NOMO-1 treated with DMSO at 0.1 percent for 48 hours (cell line): ENCODE results near the gene DMKN.

Source experiments
- DNase-seq: peaks from one replicate; lab custom pipeline; 2025; ENCODE audit not compliant: unreplicated experiment; lab: John Stamatoyannopoulos, UW

DMKN gene

GRCh38 chr19:35528218-35529038 is 15.0 kb upstream of the DMKN start, which contains the start of gene SBSN:
Gene SBSN (minus strand): TSS chr19:35528311. CDS start chr19:35528281, 30 bp downstream.
- DNase-seq, result no peak

DNA sequence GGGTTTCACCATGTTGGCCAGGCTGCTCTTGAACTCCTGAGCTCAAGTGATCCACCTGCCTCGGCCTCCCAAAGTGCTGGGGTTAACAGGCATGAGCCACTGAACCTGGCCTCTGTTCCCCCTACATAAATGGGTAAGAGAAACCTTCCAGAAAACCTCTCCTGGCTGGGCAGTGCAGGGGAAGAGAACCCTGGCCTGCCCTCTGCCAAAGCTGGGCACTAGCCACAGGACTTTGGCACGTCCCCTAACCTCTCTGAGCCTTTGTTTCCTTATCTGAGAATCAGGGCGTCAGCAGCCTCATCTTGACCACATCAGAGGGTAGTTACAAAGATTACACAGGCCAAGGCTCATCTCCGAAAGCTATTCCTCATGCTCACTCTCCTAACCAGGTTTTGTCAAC is 12.4 kb upstream of the DMKN start:
- no peak for DNase-seq

- DNase-seq, result no peak
Measured at GRCh38 chr19:35524181-35524837, 10.9 kb upstream of the DMKN start.

DNA sequence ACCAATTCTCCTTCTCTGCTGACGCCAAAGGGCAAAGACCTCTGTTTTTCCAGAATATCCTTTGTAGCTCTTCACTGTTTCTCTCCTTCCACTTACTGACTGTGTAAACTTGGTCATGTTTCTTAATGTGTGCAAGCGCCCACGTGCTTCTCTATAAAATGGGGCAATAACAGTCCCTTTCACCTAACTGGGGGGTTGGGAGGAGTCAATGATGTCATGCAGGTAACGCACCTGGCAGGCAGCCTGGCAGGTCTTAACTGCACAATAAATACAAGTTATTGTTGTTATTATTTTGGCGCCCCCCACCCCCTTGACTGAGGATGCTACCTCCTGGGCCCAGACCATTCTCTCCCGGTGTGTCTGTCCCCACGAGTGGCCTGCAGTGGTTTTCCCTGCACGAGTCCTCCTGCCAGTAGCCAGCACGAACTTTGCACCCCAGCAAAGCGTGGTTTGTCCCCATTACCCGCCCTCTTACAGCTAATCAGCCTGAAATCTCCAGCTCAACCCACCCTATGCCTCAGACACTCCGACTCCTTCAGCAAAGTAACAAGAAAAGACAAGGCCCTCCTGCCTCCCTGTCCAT is 9.4 kb upstream of the DMKN start:
- no peak for DNase-seq

- no peak for DNase-seq
Measured at GRCh38 chr19:35521124-35521743, 7.8 kb upstream of the DMKN start.

- no peak for DNase-seq
Measured at GRCh38 chr19:35519291-35519690, 5.8 kb upstream of the DMKN start.

GRCh38 chr19:35518313-35518712 is 4.9 kb upstream of the DMKN start:
- no peak for DNase-seq

DNA sequence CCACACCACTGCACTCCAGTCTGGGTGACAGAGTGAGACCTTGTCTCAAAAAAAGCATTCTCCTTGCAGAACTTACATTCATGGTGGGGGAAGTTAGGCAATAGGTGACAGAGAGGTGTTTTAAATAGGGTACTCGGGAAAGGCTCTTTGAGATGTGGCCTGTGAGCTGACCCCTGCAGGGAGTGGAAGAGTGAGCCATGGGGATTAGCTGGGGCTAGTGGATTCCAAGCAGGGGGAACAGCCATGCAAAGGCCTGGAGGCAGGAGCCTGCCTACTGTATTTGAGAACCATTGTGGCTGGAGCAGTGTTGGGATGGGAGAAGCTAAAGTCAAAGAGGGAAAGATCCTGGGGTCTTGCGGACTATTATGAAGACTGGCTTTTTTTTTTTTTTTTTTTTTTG is 3.9 kb upstream of the DMKN start:
- DNase-seq, result no peak

GRCh38 chr19:35516310-35516709 is 2.9 kb upstream of the DMKN start:
- no peak for DNase-seq

DNA sequence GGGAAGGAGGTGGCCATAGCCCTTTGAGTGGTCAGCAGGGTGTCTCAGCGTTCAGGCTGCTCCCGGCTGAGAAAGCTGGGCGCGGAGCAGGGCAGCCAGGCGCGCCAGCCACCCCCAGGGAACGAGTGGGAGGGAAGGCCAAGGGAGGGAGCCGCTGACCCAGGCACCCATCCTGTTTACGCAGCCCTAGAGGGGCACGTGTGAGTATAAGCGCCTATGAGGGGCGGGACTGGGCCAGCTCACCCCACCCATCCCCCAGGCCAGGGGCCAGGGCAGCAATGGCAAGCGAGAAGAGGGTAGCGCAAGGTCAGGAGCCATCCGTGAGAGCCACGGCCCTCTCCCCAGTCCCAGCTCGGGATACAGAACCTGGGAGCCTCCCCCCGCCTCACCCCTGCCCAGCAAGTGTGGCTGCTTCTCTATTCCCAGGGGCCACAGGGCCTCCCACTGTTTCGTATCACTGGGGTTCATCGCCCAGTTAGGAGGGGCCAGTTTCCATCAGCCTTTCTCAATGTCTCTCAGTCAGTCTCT is 897 bp upstream of the DMKN start:
- DNase-seq, result no peak

- DNase-seq, result no peak
Measured at GRCh38 chr19:35512831-35513627, 420 bp downstream of the DMKN start.

DNA sequence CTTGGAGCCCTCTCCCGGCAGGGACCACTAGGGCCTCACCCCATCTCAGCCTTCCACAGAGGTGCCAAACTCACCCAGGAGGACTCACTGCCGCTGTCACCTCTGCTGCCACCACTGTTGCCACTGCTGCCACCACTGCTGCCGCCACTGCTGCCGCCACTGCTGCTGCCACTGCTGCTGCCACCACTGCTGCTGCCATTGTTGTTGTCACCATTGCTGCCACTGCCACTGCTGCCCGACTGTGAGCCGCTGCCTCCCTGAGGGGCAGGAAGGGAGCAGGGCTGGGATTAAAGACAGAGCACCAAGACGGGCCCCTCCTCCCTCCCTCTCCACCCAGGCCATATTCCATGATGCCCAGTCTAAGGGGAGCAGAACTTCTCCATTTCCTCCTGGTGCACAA is 2.1 kb downstream of the DMKN start:
- no peak for DNase-seq

- DNase-seq, result no peak
Measured at GRCh38 chr19:35510626-35510964, 2.9 kb downstream of the DMKN start.

GRCh38 chr19:35509861-35510625 is 3.4 kb downstream of the DMKN start:
- no peak for DNase-seq

DNA sequence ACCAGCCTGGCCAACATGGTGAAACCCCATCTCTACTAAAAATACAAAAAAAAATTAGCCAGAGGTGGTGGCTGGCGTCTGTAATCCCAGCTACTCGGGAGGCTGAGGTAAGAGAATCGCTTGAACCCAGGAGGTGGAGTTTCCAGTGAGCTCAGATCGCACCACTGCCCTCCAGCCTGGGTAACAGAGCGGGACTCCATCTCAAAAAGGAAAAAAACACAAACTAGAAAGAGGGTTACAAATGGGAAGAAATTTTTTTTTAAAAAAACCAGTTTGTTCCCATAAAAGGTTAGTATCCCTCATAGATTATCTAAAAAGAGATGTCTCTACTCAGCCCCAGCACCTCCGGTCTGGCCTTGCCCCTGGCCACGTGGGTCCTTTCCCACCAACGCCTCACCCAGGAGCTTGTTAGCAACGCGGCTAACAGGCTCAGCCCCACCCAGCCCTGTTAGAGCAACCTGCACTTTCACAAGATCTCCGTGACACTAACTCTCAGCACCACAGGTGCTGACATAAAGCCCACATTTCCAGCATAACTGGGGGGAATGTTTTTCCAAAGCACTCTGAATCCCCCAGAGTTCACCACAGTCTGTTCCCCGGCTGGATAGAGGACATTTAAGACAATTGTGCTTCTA is 4.3 kb downstream of the DMKN start:
- no peak for DNase-seq

GRCh38 chr19:35508129-35508528 is 5.3 kb downstream of the DMKN start:
- no peak for DNase-seq

- DNase-seq, result no peak
Measured at GRCh38 chr19:35507561-35507960, 5.9 kb downstream of the DMKN start.

DNA sequence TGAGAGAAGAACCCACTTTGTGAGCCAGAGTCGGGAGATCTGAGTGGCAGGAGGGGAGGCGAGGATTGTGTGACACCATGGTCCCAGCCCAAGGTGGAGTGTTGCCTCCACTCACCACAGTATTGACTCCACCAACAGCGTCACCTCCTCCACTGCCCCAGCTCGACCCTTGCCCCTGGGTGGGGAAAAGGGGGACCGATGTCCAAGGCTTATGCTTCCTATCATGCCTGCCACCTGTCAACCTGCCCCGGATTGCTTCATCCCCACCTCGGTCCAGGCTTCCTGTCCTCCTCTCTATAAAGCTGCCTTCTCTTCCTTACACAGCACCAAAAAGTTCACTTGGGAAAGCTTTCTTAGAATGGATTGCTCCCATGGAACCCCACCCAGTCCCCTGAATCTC is 7.4 kb downstream of the DMKN start:
- DNase-seq, result no peak

GRCh38 chr19:35502751-35503150 is 10.7 kb downstream of the DMKN start:
- DNase-seq, result no peak

- no peak for DNase-seq
Measured at GRCh38 chr19:35501684-35502083, 11.8 kb downstream of the DMKN start.
